ENCODE data around the gene KLF1.

- TF ChIP-seq CTCF (IDR thresholded peaks at IDR 0.05) (no peak), YY1 (IDR thresholded peaks at IDR 0.05; ENCODE audit: low read depth) (no peak), RAD21 (IDR thresholded peaks at IDR 0.05; ENCODE audit: low read length) (no peak), TAF1 (IDR thresholded peaks at IDR 0.05; ENCODE audit: borderline replicate concordance, low read depth, low read length) (no peak), FOXJ3 (CRISPR knock-in tag; IDR thresholded peaks at IDR 0.05) (no peak)
Observed at GRCh38 chr19:12884627-12884925, 2.4 kb downstream of the KLF1 start.

All from SK-N-SH (cell line).